Activated CD4-positive, alpha-beta T cell treated with anti-CD3 and anti-CD28 coated beads, Interleukin-2, amount 50 U/mL, for 24 hours (primary cell): Measurements from ENCODE around the gene PITPNM3.
"Not testable (repeated sequence)": the region's sequence is repeated elsewhere in the genome, so short reads cannot be mapped to it uniquely, and the experiment has no call there.

Source experiments
- DNase-seq, 2 donors: peaks; one replicate each; pipeline ENCODE4 v3.0.0-alpha.2; 2020; ENCODE audit warnings: low read depth in 1 of 2, low spot score in 1 of 2

Gene PITPNM3

GRCh38 chr17:6574687-6575595 is 18.6 kb upstream of the PITPNM3 start:
- peak in 1 of 2 donors; percentile 24 for DNase-seq

- no peak for DNase-seq
These were observed 17.8 kb upstream of the PITPNM3 start for GRCh38 chr17:6573982-6574686.

GRCh38 chr17:6573495-6573894 is 17.1 kb upstream of the PITPNM3 start:
- DNase-seq = not testable (repeated sequence)

GRCh38 chr17:6572972-6573370 is 16.6 kb upstream of the PITPNM3 start:
- DNase-seq = no peak

GRCh38 chr17:6571452-6571781 is 15.1 kb upstream of the PITPNM3 start:
- DNase-seq = no peak

- no peak for DNase-seq
These were observed 14.5 kb upstream of the PITPNM3 start for GRCh38 chr17:6570731-6571451.

GRCh38 chr17:6569370-6570285 is 13.3 kb upstream of the PITPNM3 start:
- no peak for DNase-seq

GRCh38 chr17:6568184-6568758 is 11.9 kb upstream of the PITPNM3 start:
- no peak for DNase-seq

- DNase-seq = no peak
These were observed 11.3 kb upstream of the PITPNM3 start for GRCh38 chr17:6567528-6568183.

- no peak for DNase-seq
These were observed 5.1 kb upstream of the PITPNM3 start for GRCh38 chr17:6561446-6561845.

GRCh38 chr17:6560496-6560895 is 4.1 kb upstream of the PITPNM3 start:
- DNase-seq = no peak

- DNase-seq = no peak
These were observed 3.4 kb upstream of the PITPNM3 start for GRCh38 chr17:6559753-6560215.

GRCh38 chr17:6558932-6559752 is 2.8 kb upstream of the PITPNM3 start:
- DNase-seq = no peak

GRCh38 chr17:6558276-6558675 is 1.9 kb upstream of the PITPNM3 start:
- no peak for DNase-seq

GRCh38 chr17:6557040-6557438 is 684 bp upstream of the PITPNM3 start:
- no peak for DNase-seq

- no peak for DNase-seq
These were observed 829 bp downstream of the PITPNM3 start for GRCh38 chr17:6555331-6556120.

- DNase-seq = no peak
These were observed 1.5 kb downstream of the PITPNM3 start for GRCh38 chr17:6554871-6555330.

GRCh38 chr17:6554342-6554741 is 2.0 kb downstream of the PITPNM3 start:
- no peak for DNase-seq
